OCI-LY7 (cell line): ENCODE measurements around the gene DUS1L. TPM values are rescaled to one million over a fixed set of nuclear protein-coding genes. Genes with fewer than 3 reads are reported as not detected.

Experiments
- BruUV-seq: library from RNA; stranded (reverse); fragments of 400-500 nt; replicated peaks from 2 replicates; lab custom pipeline; 2021; lab: Mats Ljungman, UMichigan
- CTCF ChIA-PET: fragments of 300-600 bp; sonication (Branson Sonifier 250); formaldehyde crosslinking; loops from one replicate; lab custom pipeline; 2022; ENCODE audit warnings: antibody characterized with exemption; ENCODE audit not compliant: unreplicated experiment; lab: Charles Lee
- POLR2A ChIA-PET: fragments of 300-600 bp; sonication (Branson Sonifier 250); formaldehyde crosslinking; loops from one replicate; lab custom pipeline; 2022; ENCODE audit warnings: antibody characterized with exemption; lab: Charles Lee
- DNase-seq: peaks from one replicate; pipeline ENCODE4 v3.0.0-alpha.2; 2015; ENCODE audit warnings: low spot score
- H2AFZ ChIP-seq: fragments of 200-600 bp; sonication (generic), shearing (Covaris generic); 2 replicates; pipeline ENCODE4 v1.6.1; 2014; ENCODE audit warnings: mild to moderate bottlenecking, antibody characterized with exemption, low read length, moderate library complexity
- H3K27ac ChIP-seq: fragments of 200-600 bp; sonication (generic); 2 replicates; pipeline ENCODE4 v1.5.1; 2014; ENCODE audit warnings: mixed run types, low read depth, mild to moderate bottlenecking, moderate library complexity, low read length, inconsistent platforms; ENCODE audit not compliant: poor library complexity, severe bottlenecking
- H3K36me3 ChIP-seq: fragments of 200-600 bp; sonication (generic); 2 replicates; pipeline ENCODE4 v1.6.1; 2014; ENCODE audit warnings: mild to moderate bottlenecking, antibody characterized with exemption, low read length, moderate library complexity, mixed read lengths; ENCODE audit not compliant: insufficient read depth
- H3K4me1 ChIP-seq: fragments of 200-600 bp; sonication (generic); 2 replicates; pipeline ENCODE4 v1.5.1; 2014; ENCODE audit warnings: mild to moderate bottlenecking, low read length; ENCODE audit not compliant: insufficient read depth, poor library complexity, severe bottlenecking
- H3K4me2 ChIP-seq: fragments of 200-600 bp; sonication (generic); 2 replicates; pipeline ENCODE4 v1.6.1; 2014; ENCODE audit warnings: mild to moderate bottlenecking, low read length
- H3K4me3 ChIP-seq: fragments of 200-600 bp; sonication (generic); 2 replicates; pipeline ENCODE4 v1.5.1; 2014; ENCODE audit warnings: mild to moderate bottlenecking, low read depth, low read length; ENCODE audit not compliant: poor library complexity, severe bottlenecking
- H3K79me2 ChIP-seq: fragments of 200-600 bp; sonication (generic); 2 replicates; pipeline ENCODE4 v1.6.1; 2016; ENCODE audit warnings: low read depth, mild to moderate bottlenecking, low read length, moderate library complexity, mixed read lengths; ENCODE audit not compliant: insufficient read depth
- H3K9me2 ChIP-seq: fragments of 200-600 bp; sonication (generic); 2 replicates; pipeline ENCODE4 v1.6.1; 2016; ENCODE audit warnings: mild to moderate bottlenecking, low read length, mixed read lengths; ENCODE audit not compliant: insufficient read depth
- H3K9me3 ChIP-seq: fragments of 200-600 bp; sonication (generic); 2 replicates; pipeline ENCODE4 v1.6.1; 2014; ENCODE audit warnings: mild to moderate bottlenecking, mixed run types, low read length, mixed read lengths
- H4K20me1 ChIP-seq: fragments of 200-600 bp; sonication (generic); 2 replicates; pipeline ENCODE4 v1.6.1; 2014; ENCODE audit warnings: mild to moderate bottlenecking, antibody characterized with exemption, low read length, moderate library complexity, mixed read lengths; ENCODE audit not compliant: insufficient read depth
- EZH2phosphoT487 ChIP-seq: fragments of 200-600 bp; sonication (generic); IDR thresholded peaks from 2 replicates; pipeline ENCODE4 v1.6.1; 2018; ENCODE audit warnings: low read depth, borderline replicate concordance, mild to moderate bottlenecking, mixed run types, antibody characterized with exemption, low read length, moderate library complexity, mixed read lengths
- intact Hi-C: fragments of 100-400 bp; cut with micrococcal nuclease; formaldehyde crosslinking; loops from one replicate; pipeline ENCODE4 v1.10.0; 2022; ENCODE audit not compliant: unreplicated experiment
- total RNA-seq, 2 experiments: library from RNA; depleted of rRNA in 1 of 2; stranded (reverse); fragments of >200 nt in 1 of 2; shearing (Covaris generic) in 1 of 2; gene quantifications; 2 replicates each; pipeline ENCODE4 v1.2.3, GENCODE V29; 2014 to 2022
- TF ChIP-seq, protein P1 (sequence below): fragments of 200-600 bp; sonication (generic); conservative IDR thresholded peaks from 2 replicates; pipeline ENCODE4 v1.5.1; 2014; ENCODE audit warnings: mild to moderate bottlenecking, antibody characterized with exemption, low read length, moderate library complexity, mixed read lengths

Gene DUS1L
- total RNA-seq, 2 experiments from 2014 or later, result 320 to 388 TPM

DNA sequence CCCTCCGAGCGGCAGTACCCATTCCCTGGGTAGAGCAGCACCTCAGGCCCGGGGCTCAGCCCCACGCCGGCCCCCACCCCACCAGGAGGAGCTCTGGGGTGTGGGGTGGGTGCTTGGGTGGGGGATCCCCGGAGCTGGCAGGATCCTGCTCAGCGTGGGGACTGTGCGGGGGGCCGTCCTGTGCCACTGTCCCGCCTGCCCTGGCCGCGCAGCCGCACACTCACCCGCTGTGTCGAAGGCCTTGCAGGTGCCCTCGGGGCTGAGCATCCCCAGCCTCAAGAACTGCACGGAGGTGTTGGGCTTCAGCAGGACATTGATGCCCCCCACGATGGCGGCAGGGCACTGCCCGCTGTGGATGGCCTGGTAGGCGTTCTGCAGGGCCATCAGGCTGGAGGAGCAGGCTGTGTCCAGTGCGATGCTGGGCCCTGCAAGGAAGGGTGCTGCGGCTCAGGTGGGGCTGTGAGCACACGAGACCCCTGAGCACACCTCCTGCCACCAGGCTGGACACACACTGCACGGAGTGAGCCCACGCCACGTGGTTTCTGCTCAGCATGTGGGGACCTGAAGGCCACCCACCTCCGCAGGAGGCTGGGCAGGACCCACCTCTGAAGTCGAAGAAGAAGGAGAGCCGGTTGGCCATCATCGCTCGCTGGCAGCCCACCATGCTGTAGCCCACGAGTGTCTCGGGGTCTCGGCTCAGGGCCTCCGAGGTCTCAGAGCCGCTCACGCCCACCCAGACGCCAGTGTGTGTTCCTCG is 27.6 kb upstream of the DUS1L start:
- Histone ChIP-seq H4K20me1 (peaks cover 21% of the 10 kb centered on the region; the same call in 1 of the 2 replicates), H2AFZ (no peak overlapping the region), H3K36me3 (peaks cover 89% of the 10 kb centered on the region), H3K79me2 (peaks cover 25% of the 10 kb centered on the region), H3K4me2 (no peak overlapping the region), H3K9me3 (no peaks in the 10 kb centered on the region), H3K9me2 (no peaks in the 10 kb centered on the region), H3K27ac (no peak overlapping the region), H3K4me3 (no peak overlapping the region), H3K4me1 (peaks cover 13% of the 10 kb centered on the region)
- CTCF ChIA-PET, result no interaction called here
- no TSS peak for BruUV-seq
- intact Hi-C loops, result no loop called here
- TF ChIP-seq, protein P1, sequence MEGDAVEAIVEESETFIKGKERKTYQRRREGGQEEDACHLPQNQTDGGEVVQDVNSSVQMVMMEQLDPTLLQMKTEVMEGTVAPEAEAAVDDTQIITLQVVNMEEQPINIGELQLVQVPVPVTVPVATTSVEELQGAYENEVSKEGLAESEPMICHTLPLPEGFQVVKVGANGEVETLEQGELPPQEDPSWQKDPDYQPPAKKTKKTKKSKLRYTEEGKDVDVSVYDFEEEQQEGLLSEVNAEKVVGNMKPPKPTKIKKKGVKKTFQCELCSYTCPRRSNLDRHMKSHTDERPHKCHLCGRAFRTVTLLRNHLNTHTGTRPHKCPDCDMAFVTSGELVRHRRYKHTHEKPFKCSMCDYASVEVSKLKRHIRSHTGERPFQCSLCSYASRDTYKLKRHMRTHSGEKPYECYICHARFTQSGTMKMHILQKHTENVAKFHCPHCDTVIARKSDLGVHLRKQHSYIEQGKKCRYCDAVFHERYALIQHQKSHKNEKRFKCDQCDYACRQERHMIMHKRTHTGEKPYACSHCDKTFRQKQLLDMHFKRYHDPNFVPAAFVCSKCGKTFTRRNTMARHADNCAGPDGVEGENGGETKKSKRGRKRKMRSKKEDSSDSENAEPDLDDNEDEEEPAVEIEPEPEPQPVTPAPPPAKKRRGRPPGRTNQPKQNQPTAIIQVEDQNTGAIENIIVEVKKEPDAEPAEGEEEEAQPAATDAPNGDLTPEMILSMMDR, result no peak
- no peak for TF ChIP-seq EZH2phosphoT487
- POLR2A ChIA-PET, result no interaction called here
- DNase-seq, result no peak

DNA sequence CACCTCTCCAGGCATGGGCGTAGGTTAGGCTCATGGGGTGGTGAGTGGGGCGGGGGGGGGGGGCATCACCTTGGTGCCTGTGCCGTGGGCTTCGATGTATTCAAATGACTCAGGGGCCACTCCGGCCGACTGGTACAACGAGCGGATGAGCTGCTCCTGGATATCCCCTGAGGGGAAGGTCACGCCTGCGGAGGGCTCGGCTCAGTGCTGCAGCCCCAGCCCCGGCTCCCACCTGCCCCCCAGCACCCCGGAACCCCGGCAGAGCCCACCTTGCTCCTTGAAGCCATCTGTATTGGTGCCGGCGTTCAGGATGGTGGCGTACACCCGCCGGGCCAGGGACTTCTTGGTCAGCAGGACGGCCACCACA is 27.0 kb upstream of the DUS1L start:
- TF ChIP-seq, protein P1, result no peak
- no peak for TF ChIP-seq EZH2phosphoT487
- intact Hi-C loops, result no loop called here
- Histone ChIP-seq H3K27ac (no peak overlapping the region), H3K4me1 (peaks cover 13% of the 10 kb centered on the region), H3K4me2 (no peak overlapping the region), H4K20me1 (peaks cover 21% of the 10 kb centered on the region; the same call in 1 of the 2 replicates), H3K9me2 (no peaks in the 10 kb centered on the region), H3K36me3 (peaks cover 94% of the 10 kb centered on the region), H2AFZ (no peak overlapping the region), H3K4me3 (no peak overlapping the region), H3K79me2 (peaks cover 24% of the 10 kb centered on the region), H3K9me3 (no peaks in the 10 kb centered on the region)
- POLR2A ChIA-PET, result no interaction called here
- DNase-seq, result no peak
- no TSS peak for BruUV-seq
- CTCF ChIA-PET, result no interaction called here

DNA sequence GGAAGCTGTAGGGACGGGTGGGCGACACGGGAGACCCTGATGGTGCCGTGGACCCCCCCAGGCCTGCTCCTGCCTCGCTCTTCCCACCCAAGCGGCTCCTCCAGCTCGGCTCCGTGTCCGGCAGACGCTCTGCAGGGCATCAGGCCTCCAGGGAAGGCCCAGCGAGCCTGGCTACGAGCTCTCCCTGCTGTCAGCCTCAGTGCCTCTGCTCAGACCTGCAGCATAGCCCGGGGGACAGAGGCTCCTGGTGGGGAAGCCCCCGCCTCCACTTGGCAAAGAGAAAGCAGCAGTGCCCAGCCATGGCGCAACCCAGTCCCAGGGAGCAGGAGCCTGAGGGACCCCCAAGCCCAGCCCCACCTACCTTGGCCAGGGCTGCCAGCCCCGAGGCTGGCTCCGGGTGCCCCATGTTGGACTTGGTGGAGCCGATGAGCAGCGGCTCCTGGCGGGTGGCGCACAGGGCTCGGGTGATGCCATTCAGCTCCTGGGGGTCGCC is 26.5 kb upstream of the DUS1L start:
- ChIA-PET CTCF (no interaction called here), POLR2A (no interaction called here)
- intact Hi-C loops, result no loop called here
- H3K79me2 ChIP-seq, result peaks cover 19% of the 10 kb centered on the region
- H4K20me1 ChIP-seq, result peaks cover 21% of the 10 kb centered on the region; the same call in 1 of the 2 replicates
- no peaks in the 10 kb centered on the region for H3K9me3 ChIP-seq
- no peak overlapping the region for H3K4me3 ChIP-seq
- H3K4me2 ChIP-seq, result no peak overlapping the region
- H3K9me2 ChIP-seq, result no peaks in the 10 kb centered on the region
- no TSS peak for BruUV-seq
- peaks cover 95% of the 10 kb centered on the region for H3K36me3 ChIP-seq
- peaks cover 13% of the 10 kb centered on the region for H3K4me1 ChIP-seq
- TF ChIP-seq, protein P1, result no peak
- H3K27ac ChIP-seq, result no peak overlapping the region
- H2AFZ ChIP-seq, result no peak overlapping the region
- no peak for DNase-seq
